Measurements from ENCODE around the gene KCNK6. TPM values are rescaled to one million over a fixed set of nuclear protein-coding genes. Genes with fewer than 3 reads are reported as not detected.

Gene KCNK6
- total and polyA plus RNA-seq, 10 of the 15 experiments (the other 5 are each of a cell fraction or from before 2014, with no cell fraction given), result 0.04 to 1.4 (median 1.1) TPM

DNA sequence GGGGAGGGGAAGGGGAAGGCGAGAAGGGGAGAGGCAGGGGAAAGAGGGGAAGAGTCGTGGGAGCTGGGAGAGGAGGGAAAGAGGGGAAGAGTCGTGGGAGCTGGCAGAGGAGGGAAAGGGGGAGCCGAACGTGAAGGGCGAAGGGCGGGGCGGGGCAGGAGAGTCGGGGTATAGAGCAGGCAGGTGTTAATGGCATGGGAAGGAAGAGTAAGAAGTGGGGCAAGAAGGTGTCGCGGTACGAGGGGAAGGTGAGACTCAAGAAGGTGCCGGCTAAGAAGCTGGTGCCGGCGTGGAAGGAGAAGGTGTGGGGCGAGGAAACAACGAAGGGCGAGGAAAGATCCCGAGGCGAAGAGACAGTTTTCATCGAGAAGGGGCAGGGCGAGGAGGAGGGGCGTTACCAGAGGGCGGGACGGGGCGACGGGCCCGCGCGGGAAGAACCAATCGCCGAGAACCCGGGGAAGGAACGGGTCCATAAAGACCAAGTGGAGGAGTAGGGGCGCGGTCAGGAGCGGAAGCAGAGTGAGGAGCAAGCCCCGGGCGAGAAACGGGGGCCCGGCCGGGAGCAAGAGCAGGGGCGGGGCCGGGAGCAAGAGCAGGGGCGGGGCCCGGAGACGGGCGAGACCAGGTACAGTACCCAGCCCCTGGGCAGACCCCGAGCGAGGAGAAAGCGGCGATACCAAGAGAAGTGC, 16.4 kb downstream of the KCNK6 start:
- DNase-seq (ENCODE audit: low read depth, low spot score) (peak; percentile 80), ATAC-seq (peak; percentile 90), FAIRE-seq (peak; percentile 97)
- RAD21 ChIA-PET (ENCODE audit: unreplicated experiment), result interaction anchor here (0.6 to 2.1 kb wide), 14 partner anchors 38 to 439 kb away, joined by 3 to 30 read pairs (median 4); partner anchors contain the start of genes FAM98C, GGN, PSMD8 and SIPA1L3
- in situ Hi-C loops (cut with MboI), result loop anchor here (5.0 kb wide), 1 partner anchor 36 kb away; the partner anchor contains the start of gene PSMD8
- H3K4me1 ChIP-seq (ENCODE audit: control insufficient read depth, insufficient read depth, low read length), result peaks cover 3% of the 10 kb centered on the region; the same call in 1 of the 2 replicates
- H2AFZ ChIP-seq (ENCODE audit: control insufficient read depth, low read depth, low read length), result peak overlapping the region; percentile 96
- H3K27me3 ChIP-seq (replicated peaks in 1 of 2; ENCODE audit: control insufficient read depth in 2 of 2, insufficient read depth in 2 of 2, low read length in 1 of 2), result no peaks in the 10 kb centered on the region
- H3K27ac ChIP-seq (ENCODE audit: control insufficient read depth, insufficient read depth), result peak overlapping the region; percentile 91
- H3K4me3 ChIP-seq, result peak overlapping the region; percentile 79
- peak overlapping the region; percentile 70 for H3K9ac ChIP-seq (ENCODE audit: control insufficient read depth, insufficient read depth, low read length)
- H3K4me2 ChIP-seq (ENCODE audit: control insufficient read depth, insufficient read depth), result peak overlapping the region; percentile 94
- intact Hi-C loops (cut with micrococcal nuclease; ENCODE audit: unreplicated experiment), result loop anchor here (1.0 to 2.0 kb wide), 4 partner anchors 38 to 434 kb away; partner anchors contain the start of gene PSMD8
- H3K79me2 ChIP-seq (ENCODE audit: control insufficient read depth, insufficient read depth, low read length), result no peaks in the 10 kb centered on the region
- H3K36me3 ChIP-seq (ENCODE audit: control insufficient read depth in 2 of 2, insufficient read depth in 2 of 2, low read length in 1 of 2), result no peaks in the 10 kb centered on the region
- POLR2A ChIA-PET, result interaction anchor here (0.7 to 3.1 kb wide), 4 partner anchors 16 to 434 kb away, joined by 3 to 26 read pairs (median 4); partner anchors contain the start of gene PSMD8
- BruUV-seq (replicated peaks), result no TSS peak
- 0 out of 2 replicates have a peak, but pooled peaks have one; percentile 31 for TF ChIP-seq FOXK2 (IDR thresholded peaks at IDR 0.05)
- no peak for TF ChIP-seq YY1 (IDR thresholded peaks at IDR 0.05; ENCODE audit: low read depth, low read length)
- peak; percentile 33 to 41; a peak in 1 of 4 replicates for TF ChIP-seq IKZF2 (IDR thresholded peaks at IDR 0.05)
- 0 out of 2 replicates have a peak, but pooled peaks have one; percentile 21 for TF ChIP-seq IKZF1 (conservative IDR thresholded peaks at IDR 0.05)
- TF ChIP-seq SRF (IDR thresholded peaks at IDR 0.05; ENCODE audit: low read depth in 2 of 2, low read length in 2 of 2), result peak; percentile 14 to 71; a peak in 2 of 4 replicates
- TF ChIP-seq NFYB (IDR thresholded peaks at IDR 0.05; ENCODE audit: insufficient read depth, low read depth, low read length), result peak; percentile 59; the same call in 1 of the 2 replicates
- TF ChIP-seq POLR2AphosphoS5 (IDR thresholded peaks at IDR 0.05; ENCODE audit: low read length), result 0 out of 2 replicates have a peak, but pooled peaks have one; percentile 6
- no peak for TF ChIP-seq ZNF217 (IDR thresholded peaks at IDR 0.05)
- TF ChIP-seq MLLT1 (IDR thresholded peaks at IDR 0.05), result peak; percentile 12; the same call in 1 of the 2 replicates
- TF ChIP-seq CREB1 (IDR thresholded peaks at IDR 0.05; ENCODE audit: low read depth), result peak; percentile 56
- TF ChIP-seq CBX3 (IDR thresholded peaks at IDR 0.05; ENCODE audit: borderline replicate concordance, low read depth), result no peak
- TF ChIP-seq HDGF (IDR thresholded peaks at IDR 0.05), result peak; percentile 98
- TF ChIP-seq JUND (IDR thresholded peaks at IDR 0.05; ENCODE audit: low read depth, low read length), result peak; percentile 18; the same call in 1 of the 2 replicates
- peak; percentile 61 for TF ChIP-seq SP1 (IDR thresholded peaks at IDR 0.05; ENCODE audit: low read depth, low read length)
- peak; percentile 70; the same call in 1 of the 2 replicates for TF ChIP-seq YBX1 (IDR thresholded peaks at IDR 0.05)
- TF ChIP-seq POLR2A (IDR thresholded peaks at IDR 0.05; ENCODE audit: low read depth, low read length), result peak; percentile 69; the same call in 1 of the 2 replicates
- no peak for TF ChIP-seq FOXM1 (IDR thresholded peaks at IDR 0.05; ENCODE audit: low read depth, low read length)
- TF ChIP-seq SMAD1 (IDR thresholded peaks at IDR 0.05; ENCODE audit: low read depth, partially characterized antibody), result peak; percentile 33
- 0 out of 2 replicates have a peak, but pooled peaks have one; percentile 13 for TF ChIP-seq SIN3A (IDR thresholded peaks at IDR 0.05; ENCODE audit: low read depth, low read length)
- no peaks in the 10 kb centered on the region for H3K9me3 ChIP-seq (replicated peaks; ENCODE audit: control insufficient read depth, insufficient read depth, low read length)
- WGBS (ENCODE audit: insufficient coverage, insufficient replicate concordance, low lambda C conversion rate, missing lambda C conversion rate), result under 1% methylated on average over 24 of the region's 52 CpGs
- CTCF ChIA-PET, result interaction anchor here (0.6 to 5.3 kb wide), 17 partner anchors 15 to 595 kb away, joined by 3 to 74 read pairs (median 4); partner anchors contain the start of genes FAM98C, MRPS12, PSMD8 and SARS2
- no peaks in the 10 kb centered on the region for H4K20me1 ChIP-seq (ENCODE audit: control insufficient read depth, insufficient read depth)
- SMC1A ChIA-PET (ENCODE audit: uncharacterized antibody, unreplicated experiment), result interaction anchor here (0.9 to 3.3 kb wide), 6 partner anchors 38 to 434 kb away, joined by 3 to 21 read pairs (median 6); partner anchors contain the start of genes PSMD8 and SIPA1L3
